A204.1 (cell line): ENCODE measurements around the gene SAMD14.

ENCODE experiments used
- FAIRE-seq: peaks from 2 replicates; lab custom pipeline; 2012; peaks lifted over from hg19 to GRCh38; lab: Jason Lieb, UNC

Gene SAMD14

GRCh38 chr17:50111673-50112655 is 18.0 kb downstream of the SAMD14 start:
- FAIRE-seq, result no peak

- FAIRE-seq, result no peak
These were observed 19.2 kb downstream of the SAMD14 start for GRCh38 chr17:50110591-50111349.

- no peak for FAIRE-seq
These were observed 20.2 kb downstream of the SAMD14 start for GRCh38 chr17:50109785-50110184.

- no peak for FAIRE-seq
These were observed 20.8 kb downstream of the SAMD14 start for GRCh38 chr17:50109207-50109606.

GRCh38 chr17:50108556-50108955 is 21.4 kb downstream of the SAMD14 start:
- no peak for FAIRE-seq

GRCh38 chr17:50107790-50108414 is 22.1 kb downstream of the SAMD14 start:
- FAIRE-seq, result no peak

DNA sequence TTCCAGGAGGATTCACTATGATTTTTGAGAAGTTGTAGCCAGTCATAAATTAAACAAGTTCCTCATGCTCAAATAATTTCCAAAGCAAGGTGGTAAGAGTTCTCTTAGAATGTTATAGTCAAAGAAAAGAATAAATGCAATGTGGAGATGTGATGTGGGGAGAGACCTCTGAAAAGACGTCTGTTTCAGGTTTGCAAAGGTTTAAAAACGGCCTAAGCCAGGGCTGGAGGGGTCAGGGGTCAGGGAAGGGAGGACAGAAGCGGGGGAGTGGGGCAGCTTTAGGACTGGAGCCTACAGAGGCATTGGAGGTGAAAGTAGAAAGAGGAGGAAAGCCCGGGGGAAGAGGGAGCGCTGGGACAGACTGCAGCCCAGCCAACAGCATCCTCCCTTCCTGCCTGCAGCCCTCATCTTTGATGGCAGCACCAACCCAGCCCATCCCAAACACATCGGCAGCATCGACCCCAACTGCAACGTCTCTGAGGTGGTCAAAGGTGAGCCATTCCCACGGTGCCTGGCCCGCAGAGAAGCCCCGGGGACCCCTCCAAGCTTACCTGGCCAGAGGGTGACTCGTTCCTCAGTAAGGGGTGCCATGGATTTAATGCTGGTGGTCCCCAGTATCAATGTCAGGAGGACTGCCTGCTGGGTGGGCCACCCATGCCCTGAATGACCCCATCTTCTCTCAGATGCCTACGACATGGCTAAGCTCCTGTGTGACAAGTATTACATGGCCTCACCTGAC is 23.4 kb downstream of the SAMD14 start:
- FAIRE-seq, result no peak

- no peak for FAIRE-seq
These were observed 24.1 kb downstream of the SAMD14 start for GRCh38 chr17:50105811-50106210.

DNA sequence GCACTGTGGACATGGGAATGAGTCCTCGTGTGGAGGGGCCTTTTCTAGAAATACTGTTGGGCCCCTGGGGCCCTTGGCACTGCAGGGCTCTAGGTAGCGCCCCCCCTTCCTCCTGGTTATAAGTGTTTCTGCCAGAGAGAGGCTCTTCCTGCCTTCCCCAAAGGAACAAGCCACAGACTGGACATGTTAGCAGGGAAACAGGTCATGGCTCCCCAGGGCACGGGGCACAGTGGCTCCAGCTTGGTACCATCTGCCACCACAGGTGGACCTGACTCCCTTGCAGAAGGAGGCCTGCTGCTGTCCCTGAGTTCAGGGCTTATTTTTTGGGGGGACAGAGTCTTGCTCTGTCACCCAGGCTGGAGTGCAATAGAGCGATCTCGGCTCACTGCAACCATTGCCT is 26.0 kb downstream of the SAMD14 start:
- no peak for FAIRE-seq

GRCh38 chr17:50103252-50103651 is 26.7 kb downstream of the SAMD14 start:
- FAIRE-seq, result no peak

DNA sequence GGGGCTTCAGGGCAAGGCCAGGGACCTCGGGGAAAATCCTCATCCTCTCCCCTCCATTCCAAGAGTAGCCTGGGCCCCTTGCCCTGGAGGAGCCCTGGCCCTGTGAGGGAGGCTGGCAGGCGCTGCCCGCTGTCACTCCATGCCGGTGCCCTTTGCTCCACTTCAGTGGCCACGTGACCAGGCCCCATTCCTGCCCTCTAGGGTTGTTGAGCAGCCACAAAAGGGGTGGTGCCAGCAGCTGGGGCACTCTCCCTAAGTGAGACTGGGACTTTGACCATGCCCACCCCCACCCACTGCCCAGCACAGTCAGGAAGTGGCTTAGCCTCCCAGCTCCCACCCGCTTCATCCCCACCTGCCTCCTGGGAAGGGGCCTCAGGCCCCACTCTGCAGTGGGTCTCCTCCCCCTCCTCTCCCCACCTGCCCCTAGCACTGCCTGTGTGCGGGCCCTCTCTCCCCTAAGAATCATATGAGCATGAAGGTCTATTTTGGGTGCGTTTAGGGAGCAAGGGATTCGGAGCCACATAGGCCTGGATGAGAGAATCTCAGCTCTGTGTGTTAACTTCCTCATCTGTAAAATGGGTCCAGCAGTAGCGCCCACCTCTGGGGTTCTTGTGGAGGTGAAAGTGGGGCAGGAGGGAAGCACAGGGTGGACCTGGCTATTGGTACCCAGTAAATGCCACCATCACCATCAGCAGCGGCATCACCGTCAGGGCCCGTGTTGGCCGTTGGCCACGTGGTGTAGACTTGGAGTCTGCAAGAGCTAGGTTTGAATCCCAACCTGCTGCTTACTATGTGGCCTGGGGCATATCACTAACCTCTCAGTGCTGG is 27.6 kb downstream of the SAMD14 start:
- FAIRE-seq, result no peak

DNA sequence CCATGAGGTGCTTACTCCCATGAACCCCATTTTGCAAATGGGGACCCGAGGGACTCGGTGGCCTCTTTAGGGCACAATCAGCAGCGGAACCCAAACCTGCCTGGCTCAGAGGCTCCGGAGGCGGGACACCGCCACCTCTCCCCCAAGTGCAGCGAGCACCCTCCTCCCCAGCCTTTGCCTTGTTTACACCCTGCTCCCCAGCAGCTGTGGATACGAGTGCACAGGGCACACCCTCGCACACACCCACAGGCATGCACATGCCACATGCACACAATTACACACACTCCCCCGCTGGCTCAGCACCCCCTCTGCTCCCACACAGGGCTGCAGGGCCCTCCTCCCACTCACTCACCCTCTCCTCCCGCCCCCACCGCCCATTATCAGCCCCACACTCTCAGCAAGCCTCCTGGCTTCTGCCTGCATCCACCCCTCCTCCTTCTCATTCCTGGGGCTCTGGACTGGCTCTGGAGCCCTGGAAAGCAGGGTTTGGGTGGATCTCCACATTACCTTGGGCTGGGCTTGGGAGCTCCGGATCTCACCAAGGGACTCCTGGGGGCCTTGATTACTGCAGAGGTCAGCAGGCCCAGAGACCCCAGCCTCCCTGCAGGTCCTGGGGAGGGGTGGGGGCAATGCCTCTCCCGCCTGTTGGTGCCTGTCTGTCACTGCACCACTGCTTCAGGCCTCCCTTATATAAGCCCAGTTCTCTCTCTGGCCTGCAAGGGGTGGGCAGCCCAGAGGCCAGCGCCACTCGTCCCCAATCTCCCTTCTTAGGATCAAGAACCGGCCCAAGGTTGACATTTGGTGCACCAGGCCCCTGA is 28.4 kb downstream of the SAMD14 start:
- FAIRE-seq, result no peak

GRCh38 chr17:50100921-50101345 is 29.0 kb downstream of the SAMD14 start:
- no peak for FAIRE-seq

GRCh38 chr17:50100480-50100883 is 29.5 kb downstream of the SAMD14 start:
- no peak for FAIRE-seq

- no peak for FAIRE-seq
These were observed 31.0 kb downstream of the SAMD14 start for GRCh38 chr17:50099003-50099402.

- no peak for FAIRE-seq
These were observed 31.4 kb downstream of the SAMD14 start for GRCh38 chr17:50098583-50098982.

- FAIRE-seq, result no peak
These were observed 32.0 kb downstream of the SAMD14 start for GRCh38 chr17:50097926-50098325.

DNA sequence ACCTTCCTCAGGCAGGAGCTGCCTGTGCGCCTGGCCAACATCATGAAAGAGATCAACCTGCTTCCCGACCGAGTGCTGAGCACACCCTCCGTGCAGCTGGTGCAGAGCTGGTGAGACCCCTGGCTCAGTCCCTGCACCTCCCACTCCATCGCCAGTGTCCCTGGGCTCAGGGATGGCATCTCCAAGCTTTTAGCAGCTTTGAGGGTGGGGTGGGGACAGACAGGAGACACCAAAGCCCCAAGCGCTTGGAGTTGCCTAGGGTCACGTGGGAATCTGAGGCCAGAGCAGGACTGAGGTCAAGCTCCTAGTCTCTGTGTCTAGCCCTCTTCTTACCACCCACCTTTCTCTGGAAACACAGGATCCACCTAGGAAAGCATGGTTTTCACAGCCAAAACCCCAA is 32.5 kb downstream of the SAMD14 start:
- FAIRE-seq, result no peak

DNA sequence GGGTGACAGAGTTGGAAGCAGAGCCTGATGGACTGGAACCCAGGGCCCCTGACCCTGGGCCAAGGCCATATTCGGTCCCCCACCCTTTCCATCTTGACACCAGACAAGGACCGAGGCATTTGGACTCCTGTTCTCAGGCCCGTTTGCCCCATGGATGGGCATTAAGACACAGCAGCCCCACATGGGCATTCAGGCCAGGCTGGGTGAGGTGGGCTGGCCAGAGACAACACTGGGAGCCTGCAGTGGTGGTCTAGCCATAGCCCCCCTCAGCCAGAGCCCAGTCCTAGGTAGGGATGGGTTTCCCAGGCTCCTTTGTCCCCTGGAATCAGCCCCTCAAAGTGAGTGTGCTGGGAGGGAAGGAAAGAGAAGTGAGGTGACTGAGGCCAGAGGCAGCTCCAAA is 33.2 kb downstream of the SAMD14 start:
- FAIRE-seq, result no peak

GRCh38 chr17:50096092-50096491 is 33.9 kb downstream of the SAMD14 start:
- no peak for FAIRE-seq
